Measurements from ENCODE around the gene VWC2L.

The VWC2L gene

DNA sequence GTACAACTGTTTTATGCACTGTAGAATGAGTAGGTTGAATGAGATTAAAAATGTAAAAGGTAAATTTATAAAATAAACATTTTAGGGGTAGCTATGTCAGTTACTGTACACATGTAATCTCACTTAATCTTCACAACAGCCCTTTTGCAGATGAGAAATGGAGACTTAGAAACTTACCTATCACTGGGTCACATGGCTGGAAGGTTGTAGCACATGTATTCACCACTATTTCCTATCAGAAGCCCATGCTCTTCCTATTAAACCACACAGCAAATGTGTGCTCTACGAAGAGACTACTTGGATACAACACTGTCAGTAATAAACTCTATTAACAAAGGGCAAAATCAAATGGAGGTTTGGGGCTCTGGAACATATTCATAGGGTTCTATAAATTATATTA, 60.5 kb downstream of the VWC2L start:
- no peak for DNase-seq

DNA sequence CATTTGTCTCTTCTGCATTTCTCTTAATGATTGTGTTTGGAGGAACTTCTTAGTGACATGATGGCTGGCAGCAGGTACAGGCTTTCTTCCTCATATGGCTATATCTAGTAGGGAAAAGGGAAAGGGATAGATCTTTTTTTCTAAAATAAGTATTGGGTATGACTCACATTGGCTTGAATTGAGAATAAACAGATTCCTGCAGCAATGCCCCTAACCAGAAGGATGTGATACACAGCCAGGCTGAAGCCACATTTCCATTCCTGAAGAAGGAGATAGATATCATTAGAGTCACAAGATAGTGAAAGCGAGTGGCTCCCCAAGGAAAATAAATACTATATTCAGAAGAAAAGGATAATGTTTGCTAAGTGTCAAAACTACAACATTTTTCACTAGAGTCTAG, 61.1 kb downstream of the VWC2L start:
- DNase-seq, result no peak

DNA sequence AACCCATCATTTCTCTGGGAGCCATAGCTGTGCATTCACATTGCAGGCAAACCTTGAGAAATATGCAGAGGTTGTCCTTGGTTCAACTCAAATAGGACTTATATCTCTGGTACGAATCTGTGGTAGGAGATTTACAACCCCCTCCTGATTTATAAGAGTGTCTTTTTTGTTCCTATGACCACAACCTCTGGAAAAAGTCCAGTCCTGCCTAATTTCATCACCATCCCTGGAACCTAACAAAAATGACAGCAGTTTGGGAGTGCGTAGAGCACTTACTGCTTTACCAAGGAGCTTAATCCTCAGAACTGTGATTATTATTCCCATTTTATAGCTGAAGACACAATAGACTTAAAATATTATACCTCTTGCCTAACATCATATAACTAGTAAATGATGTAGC, 66.5 kb downstream of the VWC2L start:
- DNase-seq, result no peak

DNA sequence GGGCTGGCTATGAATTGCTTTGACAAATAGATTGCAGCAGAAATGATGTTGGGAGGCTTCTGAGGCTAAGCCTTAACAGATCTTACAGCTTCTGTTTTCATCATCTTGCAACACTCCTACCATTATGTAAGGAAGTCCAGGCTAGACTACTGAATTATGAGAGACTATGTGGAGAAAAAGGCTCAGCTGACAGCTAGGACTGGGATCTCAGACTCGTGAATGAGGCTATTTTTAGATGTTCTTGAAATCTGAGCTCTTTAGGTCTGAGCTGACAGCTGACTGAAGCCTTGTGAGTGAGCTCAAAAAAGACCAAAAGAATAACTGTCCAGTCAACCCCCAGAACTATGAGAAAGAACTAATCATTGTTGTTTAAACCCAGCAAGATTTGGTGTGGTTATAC, 70.3 kb downstream of the VWC2L start:
- DNase-seq, result no peak

DNA sequence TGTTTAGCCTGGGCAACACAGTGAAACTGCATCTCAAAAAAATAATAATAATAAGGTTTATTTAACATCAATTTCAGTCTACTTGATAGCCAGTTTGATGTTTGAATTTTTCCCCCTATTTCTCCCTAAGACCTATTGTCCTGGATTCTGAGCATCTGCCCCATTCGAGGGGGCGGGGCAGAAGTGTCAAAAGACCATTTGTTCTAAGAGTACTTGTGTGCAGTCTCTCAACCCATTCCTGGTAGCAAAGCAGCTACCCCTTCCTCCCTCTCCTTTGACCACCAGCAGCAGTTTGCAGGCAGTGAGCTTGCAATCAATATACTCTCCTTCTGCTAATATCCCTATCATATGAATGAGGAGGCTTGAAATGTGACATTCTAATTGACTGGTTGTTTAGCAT, 71.9 kb downstream of the VWC2L start:
- DNase-seq, result no peak

DNA sequence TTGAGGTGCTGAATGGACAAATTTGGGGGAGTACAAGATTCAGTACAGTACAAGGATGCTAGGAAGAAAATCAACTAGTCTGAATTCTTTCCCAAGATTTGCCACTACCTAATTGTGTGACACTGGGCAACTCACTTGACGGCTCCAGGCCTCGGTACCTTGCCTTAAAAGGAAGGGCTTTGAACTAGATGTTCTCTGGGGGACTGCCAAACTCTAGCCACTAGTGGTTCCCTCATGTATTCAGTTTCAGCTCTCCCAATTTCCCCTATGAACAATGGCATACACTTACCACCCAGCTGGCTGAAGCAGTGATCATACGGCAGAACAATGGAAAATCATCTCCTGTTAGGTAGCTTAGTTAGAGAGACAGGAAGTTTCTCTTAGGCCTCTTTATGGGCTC, 73.4 kb downstream of the VWC2L start:
- DNase-seq, result no peak

DNA sequence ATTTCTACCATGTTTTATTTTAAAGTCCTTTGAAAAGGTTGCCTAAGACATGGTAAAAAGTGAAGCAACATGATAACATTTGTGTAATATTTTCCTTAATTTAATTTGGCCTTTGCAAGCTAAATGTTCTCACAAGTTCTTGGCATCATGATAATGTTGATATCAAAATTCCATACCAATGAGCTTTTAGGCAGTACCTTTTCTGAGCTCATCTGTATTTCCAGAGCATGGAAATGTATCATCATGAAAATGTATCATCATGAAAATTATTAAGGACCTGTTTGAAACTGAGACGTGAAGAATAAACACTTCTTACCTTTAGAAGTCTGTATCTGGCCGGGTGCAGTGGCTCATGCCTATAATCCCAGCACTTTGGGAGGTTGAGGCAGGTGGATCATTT, 73.8 kb downstream of the VWC2L start:
- no peak for DNase-seq

DNA sequence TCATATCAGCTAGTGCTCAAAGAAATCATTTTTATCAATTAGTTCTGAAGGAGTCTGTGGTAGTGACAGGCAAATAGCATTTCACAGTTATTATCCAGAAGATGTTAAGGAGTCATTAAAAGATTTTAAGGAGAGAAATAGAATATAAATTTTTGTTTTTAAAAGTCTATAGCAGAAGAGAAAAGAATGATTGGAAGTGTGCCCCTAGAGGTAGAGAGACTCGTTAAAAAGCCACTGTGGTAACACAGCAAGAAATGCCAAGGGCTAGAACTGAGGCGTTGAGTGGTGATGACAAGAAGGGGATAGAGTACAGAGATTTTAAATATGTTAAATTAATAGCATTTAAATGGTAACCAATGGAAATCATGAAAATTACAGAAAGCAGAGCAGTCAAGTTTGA, 78.3 kb downstream of the VWC2L start:
- DNase-seq, result no peak

DNA sequence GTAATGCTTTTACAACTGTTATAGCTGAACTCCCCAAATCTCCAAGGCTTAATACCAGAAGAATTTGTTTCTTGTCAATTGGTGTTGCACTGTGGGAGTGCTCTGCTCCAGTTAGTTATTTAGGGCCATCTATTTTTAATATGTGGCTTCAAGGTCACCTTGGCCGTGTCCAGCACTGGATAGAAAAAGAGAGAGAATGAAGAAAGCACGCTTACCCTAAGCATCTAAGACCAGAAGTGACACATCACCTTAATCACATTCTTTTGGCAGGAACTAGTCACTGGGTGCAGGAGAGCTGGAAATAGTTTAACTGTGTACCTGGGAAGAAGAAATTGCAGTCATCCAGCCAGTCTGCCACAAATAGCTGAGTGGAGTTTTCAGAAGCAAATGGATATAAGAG, 78.8 kb downstream of the VWC2L start:
- DNase-seq, result no peak

DNA sequence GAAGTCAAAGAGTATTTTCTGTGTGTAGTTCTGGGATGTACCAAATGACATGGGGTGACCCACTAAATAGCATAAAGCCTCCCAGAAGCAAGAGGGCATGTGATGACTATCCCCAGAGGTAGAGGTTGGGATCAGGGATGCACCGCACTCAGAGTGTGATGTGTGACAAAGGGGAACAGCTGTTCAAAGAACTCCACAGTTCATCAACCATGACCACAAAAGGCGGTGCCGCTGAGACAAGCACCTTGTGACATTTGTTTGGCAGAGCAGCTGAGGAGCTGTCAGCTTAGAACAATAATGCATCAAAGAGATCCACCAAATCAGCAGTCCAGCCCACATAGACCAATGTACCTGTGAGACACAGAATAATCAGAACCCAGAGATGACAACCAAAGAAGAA, 81.3 kb downstream of the VWC2L start:
- no peak for DNase-seq

DNA sequence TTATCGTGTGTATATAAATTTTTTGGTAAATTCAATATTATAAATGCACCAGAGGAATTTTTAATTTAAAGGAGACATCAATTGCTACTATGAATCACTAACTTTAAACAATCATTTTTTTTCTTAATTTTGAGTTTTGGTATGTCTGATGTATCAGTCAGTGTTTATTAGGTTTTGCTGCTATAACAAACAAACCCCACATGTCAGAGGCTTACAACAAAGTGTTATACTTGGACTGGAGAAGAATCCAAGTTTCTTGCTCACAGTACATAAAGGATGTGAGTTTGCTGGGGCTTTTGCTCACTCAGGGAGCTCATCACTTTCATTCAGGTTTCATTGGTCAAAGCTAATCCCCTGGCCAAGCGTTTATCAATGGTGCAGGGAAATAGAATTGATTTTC, 81.8 kb downstream of the VWC2L start:
- DNase-seq, result no peak

DNA sequence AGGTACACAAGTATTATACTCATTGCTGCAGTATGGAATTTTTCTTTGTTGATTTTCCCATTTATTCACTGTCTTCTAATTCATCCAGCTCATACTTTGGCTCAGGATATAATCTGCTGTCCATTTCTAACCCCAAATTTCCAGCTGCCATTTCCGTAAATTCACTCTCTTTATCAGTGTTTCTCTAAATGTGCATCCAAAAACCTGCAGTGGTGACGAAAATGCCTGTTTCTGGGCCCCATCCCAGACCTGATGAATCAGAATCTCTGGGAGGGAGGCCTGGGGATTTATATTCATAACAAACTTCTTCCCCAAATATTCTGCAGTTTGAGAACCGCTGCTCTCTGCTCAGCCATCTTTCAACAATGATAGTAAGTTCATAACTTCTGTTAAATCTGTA, 86.6 kb downstream of the VWC2L start:
- no peak for DNase-seq

DNA sequence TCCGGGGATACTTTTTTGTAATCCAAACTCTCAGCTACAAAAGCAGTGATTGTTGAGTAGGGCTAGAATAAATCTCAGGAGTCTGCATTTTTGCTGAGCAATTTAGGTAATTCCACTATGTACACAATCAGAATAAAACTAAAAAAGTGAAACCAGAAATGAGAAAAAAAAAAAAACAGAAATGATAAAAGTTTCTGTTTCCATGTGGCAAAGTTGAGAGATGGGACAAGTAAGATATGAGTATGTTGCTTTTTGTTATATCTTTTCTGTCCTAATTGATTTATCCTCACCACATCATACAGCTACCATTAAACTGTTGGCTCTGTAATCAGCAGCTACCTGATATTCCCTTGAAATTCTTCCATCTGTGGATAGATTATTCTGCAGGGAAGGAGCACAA, 92.7 kb downstream of the VWC2L start:
- no peak for DNase-seq

DNA sequence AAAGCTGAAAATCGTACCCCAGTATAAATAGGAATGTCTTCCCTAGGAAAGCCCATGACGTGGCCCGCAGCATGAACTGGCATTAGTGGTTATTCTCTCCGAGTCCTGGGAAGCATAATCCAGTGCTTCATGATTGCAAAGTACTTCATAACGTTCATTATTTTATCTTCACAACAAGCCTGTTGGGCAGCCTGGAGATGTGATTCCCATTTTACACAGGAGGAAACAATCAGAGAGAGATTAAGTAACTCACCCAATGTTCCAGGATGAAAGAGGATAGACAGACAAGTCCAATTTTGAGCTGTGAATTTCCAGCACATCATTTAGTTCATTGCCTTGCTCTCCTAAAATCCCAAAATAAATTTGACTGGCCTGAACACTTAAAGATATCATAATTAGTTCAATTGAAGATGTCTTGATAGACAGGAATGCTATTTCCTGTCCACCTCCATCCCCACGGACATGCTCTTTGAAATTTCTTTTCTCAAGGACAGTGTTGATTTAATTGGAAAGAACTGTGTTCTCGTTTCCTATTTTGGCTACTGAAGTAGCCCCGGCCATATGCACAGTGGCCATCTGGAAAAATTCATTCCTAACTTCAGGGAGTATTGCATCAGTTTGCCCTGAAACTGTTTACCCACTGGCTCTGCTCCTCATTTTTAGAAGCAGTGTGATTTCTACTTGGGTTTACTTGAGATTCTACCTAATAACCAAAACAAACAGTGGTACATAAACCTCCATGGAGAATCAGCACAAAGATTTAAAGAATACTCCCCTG, 93.9 kb downstream of the VWC2L start:
- DNase-seq, result no peak

DNA sequence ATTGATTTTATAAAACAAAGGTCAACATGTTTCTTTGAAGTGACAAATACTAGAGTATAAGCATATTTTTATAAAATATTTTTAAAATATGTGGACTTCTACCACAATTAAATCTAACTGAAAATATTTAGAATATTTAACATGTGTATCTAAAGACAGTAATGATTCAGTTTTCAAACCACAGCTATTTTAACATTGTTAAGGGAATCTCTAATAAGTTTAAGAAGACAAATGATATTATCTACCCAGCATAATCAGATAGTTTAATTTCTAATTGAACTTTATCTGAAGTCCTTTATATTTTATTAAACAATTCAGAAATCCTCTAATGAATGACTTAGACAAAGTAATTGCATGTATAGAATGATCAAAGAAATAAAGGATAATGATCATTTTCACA, 96.2 kb downstream of the VWC2L start:
- no peak for DNase-seq

DNA sequence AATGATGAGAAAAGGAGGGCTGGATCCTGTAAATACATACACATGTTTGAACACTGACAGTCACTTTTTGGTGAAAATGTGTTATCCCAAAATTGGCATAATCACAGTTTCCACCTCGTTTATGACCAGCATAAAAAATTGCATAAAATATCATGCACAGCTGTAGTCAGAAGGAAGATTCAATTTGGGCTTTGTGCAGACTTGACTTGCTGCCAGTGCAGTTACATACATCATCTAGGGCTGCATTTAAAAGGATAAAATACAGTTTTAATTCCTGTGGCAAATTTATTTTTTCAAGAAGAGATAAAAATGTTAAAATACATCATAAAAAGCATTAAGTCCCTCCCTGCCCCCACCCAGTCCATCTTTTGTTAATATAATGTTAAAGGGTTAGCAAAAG, 103.8 kb downstream of the VWC2L start:
- no peak for DNase-seq

DNA sequence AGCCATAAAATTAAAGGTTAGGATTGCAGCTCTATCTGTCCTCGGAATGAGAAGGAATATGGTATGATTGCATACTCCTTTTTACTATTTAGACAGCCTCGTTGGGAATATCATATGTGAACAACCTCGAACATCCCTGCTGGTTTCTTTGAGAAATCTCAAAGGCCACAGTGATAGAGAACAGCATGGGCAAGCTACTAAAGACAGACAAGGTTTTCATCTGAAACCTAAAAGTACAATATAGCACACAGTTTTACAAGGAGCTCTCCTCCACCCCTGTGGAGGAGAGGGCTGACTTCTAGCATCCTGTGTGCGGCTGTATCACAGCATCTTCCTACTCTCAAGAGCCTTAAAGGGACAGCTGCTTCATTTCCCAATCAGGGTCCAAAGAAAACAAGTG, 104.3 kb downstream of the VWC2L start:
- DNase-seq, result no peak

DNA sequence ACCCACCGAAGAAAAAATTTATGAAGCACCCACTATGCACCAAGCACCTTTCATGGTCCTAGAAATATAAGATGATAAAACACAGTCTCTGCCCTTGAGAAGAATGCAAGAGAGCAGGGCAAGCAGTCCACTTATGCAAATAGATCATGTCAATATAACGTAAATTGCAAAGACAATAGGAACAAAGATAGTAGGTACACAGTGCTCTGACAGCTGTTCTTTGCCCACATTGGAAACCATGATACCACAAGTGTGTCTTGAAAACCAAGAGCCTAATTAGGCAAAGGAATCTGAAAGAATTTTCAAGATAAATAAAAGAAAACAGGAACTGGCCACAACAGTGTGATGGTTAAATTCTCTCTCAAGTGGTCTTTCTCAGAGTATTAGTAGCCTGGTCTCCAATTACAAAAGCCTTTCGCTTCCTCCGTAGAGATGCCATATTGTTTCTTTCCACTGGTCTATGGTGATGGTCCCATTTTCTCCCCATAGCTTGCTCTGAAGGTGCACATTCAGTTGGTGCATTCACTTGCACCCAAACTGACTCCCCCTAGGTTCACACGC, 108.5 kb downstream of the VWC2L start:
- no peak for DNase-seq

DNA sequence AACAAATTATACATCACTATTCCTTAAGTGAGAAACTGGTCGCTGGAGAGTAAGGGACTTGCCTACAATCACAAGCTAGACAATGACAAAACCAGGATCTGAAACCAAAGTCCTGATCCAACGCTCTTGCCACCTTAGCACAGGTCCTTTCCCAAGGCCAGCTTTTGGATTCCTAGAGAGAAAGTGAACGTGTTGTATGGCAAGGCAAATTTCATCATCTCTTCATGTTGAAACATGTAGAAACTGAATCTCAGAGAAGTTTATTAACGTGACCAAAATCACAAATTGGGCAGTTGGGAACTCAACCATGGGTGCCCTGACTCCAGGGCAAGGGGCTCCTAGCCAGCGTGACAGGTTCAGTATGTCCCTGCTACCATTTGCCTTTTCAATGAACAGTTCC, 118.2 kb downstream of the VWC2L start:
- no peak for DNase-seq

DNA sequence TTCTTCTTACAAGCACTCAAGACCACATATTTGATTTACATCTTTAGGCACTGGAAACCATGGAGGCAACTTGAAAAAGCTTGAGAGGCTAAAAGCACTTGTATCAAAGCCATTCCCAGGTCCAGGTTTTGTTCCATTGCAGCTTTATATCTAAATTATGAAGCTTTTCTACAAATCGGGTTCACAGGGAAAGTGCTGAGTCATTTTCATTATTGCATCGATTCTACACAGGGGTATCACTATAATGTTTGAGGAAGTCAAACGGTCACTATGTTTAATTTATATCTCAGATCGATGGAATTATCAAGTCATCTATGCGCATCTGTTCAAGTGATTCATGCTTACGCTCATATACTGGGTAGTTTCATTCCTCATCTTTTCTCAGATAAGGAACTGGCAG, 118.7 kb downstream of the VWC2L start:
- DNase-seq, result no peak

DNA sequence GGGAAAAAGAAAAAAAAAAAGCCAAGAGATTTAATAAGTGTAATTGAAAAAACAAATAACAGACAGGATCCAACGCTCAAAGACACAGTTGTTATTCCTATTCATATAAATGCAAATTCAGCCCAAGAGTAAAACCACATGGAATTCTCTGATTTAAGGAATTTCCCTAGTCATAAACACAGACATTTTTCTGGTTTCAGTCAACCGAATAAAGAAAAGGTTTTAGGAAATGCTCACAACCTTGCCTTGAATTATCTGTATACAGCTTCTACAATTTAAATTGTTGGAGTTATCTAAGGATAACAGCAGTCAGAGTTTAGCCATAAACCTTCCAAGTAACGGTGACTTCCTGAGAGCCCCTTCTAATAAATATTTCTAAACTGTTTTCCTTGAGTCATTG, 122.7 kb downstream of the VWC2L start:
- no peak for DNase-seq

DNA sequence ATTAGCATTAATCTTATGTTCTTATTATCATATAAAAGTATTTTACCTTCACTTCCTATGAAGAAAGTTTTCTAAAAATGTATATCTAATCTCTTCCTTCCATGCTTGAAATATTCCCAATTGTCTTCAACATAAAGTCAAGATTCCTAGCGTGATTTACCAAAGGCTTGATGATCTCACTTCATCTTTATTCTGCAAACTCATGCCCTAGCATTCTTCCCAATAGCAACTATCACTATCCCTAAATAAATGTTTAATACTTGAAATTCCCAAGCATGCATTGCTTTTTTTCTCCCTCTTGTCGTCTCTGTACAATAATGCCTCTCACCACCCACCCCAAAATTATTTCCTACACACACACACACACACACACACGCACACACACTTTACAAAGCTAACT, 125.8 kb downstream of the VWC2L start:
- no peak for DNase-seq

DNA sequence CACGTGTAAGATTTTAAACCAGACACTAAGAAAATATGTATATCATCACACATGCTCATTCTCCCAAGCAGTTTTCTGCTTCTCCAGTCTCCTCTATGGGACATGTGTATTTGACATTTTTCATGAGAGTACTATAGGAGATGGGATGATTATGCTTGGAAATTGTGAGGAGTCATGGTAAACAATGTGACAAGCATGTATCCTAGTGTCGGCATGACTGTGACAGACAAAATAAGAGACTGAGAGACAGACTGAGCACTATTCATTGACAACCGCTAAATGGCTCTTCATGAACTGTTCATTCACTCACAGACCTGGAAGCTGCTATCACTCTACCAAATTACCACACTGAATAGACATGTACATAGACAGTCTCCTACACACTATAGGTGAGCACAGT, 127.1 kb downstream of the VWC2L start:
- no peak for DNase-seq

DNA sequence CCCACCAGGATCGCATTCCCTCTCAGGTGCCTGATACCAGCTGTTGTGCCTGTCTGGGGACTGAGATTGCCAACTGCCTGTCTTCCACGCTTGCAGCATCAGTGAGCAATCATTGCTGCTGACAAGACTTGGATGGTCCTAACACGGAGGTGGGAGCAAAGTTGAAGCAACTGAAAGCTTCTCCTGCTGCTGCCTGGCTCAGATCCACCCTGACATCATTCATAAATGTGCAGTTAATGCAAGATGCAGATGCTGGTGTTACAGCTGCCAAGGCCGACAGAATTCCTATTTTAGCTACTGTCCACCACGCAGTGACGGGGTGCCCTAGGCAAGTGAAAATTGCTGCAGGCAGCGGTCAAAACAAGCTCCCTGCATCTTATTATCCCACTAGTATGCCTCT, 131.4 kb downstream of the VWC2L start:
- peak; percentile 50 for DNase-seq

DNA sequence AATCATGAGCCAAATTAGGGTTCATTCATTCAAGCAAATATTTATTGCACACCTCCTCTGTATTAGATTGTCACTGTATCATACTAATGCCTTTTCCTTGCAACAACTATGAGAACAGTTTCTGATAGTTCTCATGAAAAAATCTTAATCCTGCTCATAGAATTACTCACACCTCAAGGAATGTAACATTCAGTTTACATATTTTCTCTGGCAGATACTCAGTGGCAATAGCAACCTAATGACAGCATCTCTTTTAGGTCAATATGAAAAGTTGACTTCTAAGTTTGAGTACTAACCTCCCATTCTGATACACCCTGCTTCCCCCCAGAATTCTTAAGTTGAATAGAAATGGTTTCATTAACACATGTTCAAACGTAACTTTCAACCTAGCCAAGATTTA, 132.0 kb downstream of the VWC2L start:
- DNase-seq, result no peak

All from femur (tissue), 1 donor.